GM19397 (cell line): ENCODE results near the gene SKP1.
A peak's percentile ranks its signal among the peaks of the same experiment; 100 is the strongest.

Source experiments
- ATAC-seq: cut with Tn5 transposase; IDR thresholded peaks from one replicate; pipeline ENCODE4 v1.9.1; 2021; ENCODE audit warnings: mild to moderate bottlenecking, moderate library complexity; ENCODE audit not compliant: unreplicated experiment

The SKP1 gene

GRCh38 chr5:134143944-134144941 lies 32.5 kb downstream of the SKP1 start:
- ATAC-seq: no peak

- ATAC-seq: no peak
Observed at GRCh38 chr5:134143431-134143830, 33.3 kb downstream of the SKP1 start.

- no peak for ATAC-seq
Observed at GRCh38 chr5:134142806-134143205, 33.9 kb downstream of the SKP1 start.

GRCh38 chr5:134142052-134142451 lies 34.7 kb downstream of the SKP1 start:
- ATAC-seq: no peak

- no peak for ATAC-seq
Observed at GRCh38 chr5:134141331-134142050, 35.3 kb downstream of the SKP1 start.

- no peak for ATAC-seq
Observed at GRCh38 chr5:134140530-134141201, 36.1 kb downstream of the SKP1 start.

- no peak for ATAC-seq
Observed at GRCh38 chr5:134139891-134140469, 36.8 kb downstream of the SKP1 start.

GRCh38 chr5:134139377-134139851 lies 37.3 kb downstream of the SKP1 start:
- no peak for ATAC-seq

- ATAC-seq: peak; percentile 54
Observed at GRCh38 chr5:134138416-134139376, 38.1 kb downstream of the SKP1 start.

- ATAC-seq: no peak
Observed at GRCh38 chr5:134136771-134137170, 40.0 kb downstream of the SKP1 start.

GRCh38 chr5:134136221-134136631 lies 40.5 kb downstream of the SKP1 start:
- ATAC-seq: no peak

GRCh38 chr5:134135091-134135655 lies 41.6 kb downstream of the SKP1 start:
- no peak for ATAC-seq

GRCh38 chr5:134133995-134134541 lies 42.7 kb downstream of the SKP1 start:
- ATAC-seq: no peak

- ATAC-seq: no peak
Observed at GRCh38 chr5:134133188-134133994, 43.4 kb downstream of the SKP1 start.

- no peak for ATAC-seq
Observed at GRCh38 chr5:134132372-134133187, 44.2 kb downstream of the SKP1 start.

- ATAC-seq: no peak
Observed at GRCh38 chr5:134131578-134132350, 45.0 kb downstream of the SKP1 start.

GRCh38 chr5:134131165-134131564 lies 45.6 kb downstream of the SKP1 start:
- ATAC-seq: no peak
